SK-N-MC (cell line): ENCODE data around the gene TRIM37.

Experiments
- DNase-seq: peaks from one replicate; pipeline ENCODE4 v3.0.0-alpha.2; 2011; ENCODE audit warnings: low read depth, low spot score
- H3K27ac ChIP-seq: fragments of 200-600 bp; sonication (generic); 2 replicates; pipeline ENCODE4 v1.5.1; 2016; ENCODE audit warnings: mixed run types
- H3K36me3 ChIP-seq: fragments of 200-600 bp; sonication (generic); 2 replicates; pipeline ENCODE4 v1.6.1; 2017; ENCODE audit warnings: antibody characterized with exemption, low read length, mixed read lengths; ENCODE audit not compliant: insufficient read depth
- H3K4me3 ChIP-seq: fragments of 200-600 bp; sonication (generic); 2 replicates; pipeline ENCODE4 v1.5.1; 2016
- H3K9ac ChIP-seq: fragments of 200-600 bp; sonication (generic); 2 replicates; pipeline ENCODE4 v1.8.0; 2017; ENCODE audit warnings: mixed run types, mixed read lengths; ENCODE audit not compliant: insufficient read length
- H3K9me3 ChIP-seq: fragments of 200-600 bp; sonication (generic); 2 replicates; pipeline ENCODE4 v1.6.1; 2017; ENCODE audit warnings: low read depth, mild to moderate bottlenecking, antibody characterized with exemption, low read length, moderate library complexity, mixed read lengths
- EZH2 ChIP-seq: fragments of 200-600 bp; sonication (generic); IDR thresholded peaks from one replicate; pipeline ENCODE4 v1.6.1; 2017; ENCODE audit warnings: antibody characterized with exemption
- FOXP2 ChIP-seq: optimal IDR thresholded peaks from 2 replicates; pipeline ENCODE3; 2011; ENCODE audit warnings: mild to moderate bottlenecking, moderate library complexity; ENCODE audit not compliant: insufficient read depth; ENCODE audit errors: extremely low read length, control extremely low read depth
- POLR2AphosphoS5 ChIP-seq: IDR thresholded peaks from 2 replicates; pipeline ENCODE4 v1.6.1; 2012; ENCODE audit warnings: mild to moderate bottlenecking, low read depth, low read length, borderline replicate concordance

TRIM37 gene

GRCh38 chr17:59124665-59125064 lies 18.0 kb upstream of the TRIM37 start:
- no peak overlapping the region for H3K27ac ChIP-seq
- DNase-seq: no peak
- no peak overlapping the region for H3K9ac ChIP-seq
- H3K4me3 ChIP-seq: no peak overlapping the region
- no peaks in the 10 kb centered on the region for H3K9me3 ChIP-seq
- TF ChIP-seq FOXP2 (no peak), POLR2AphosphoS5 (no peak), EZH2 (no peak)
- H3K36me3 ChIP-seq: peaks cover 54% of the 10 kb centered on the region

DNA sequence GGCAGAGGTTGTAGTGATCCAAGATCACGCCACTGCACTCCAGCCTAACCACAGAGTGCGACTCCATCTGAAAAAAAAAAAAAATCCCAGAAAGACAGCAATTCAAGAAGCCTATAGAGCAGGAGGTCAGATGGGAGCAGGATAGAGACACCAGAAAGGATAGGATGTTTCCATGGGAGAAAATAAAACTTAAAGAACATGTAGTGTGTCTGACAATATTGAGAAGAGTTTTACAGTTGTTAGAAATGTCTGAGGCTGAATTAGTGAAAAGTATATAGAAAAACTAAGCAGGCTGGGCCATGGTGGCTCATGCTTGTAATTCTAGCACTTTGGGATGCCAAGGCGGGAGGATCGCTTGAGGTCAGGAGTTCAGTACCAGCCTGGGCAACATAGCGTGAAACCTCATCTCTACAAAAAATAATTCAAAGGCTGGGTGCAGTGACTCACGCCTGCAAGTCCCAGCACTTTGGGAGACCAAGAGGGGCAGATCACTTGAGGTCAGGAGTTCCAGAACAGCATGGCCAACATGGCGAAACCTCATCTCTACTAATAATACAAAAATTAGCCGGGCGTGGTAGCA lies 15.3 kb upstream of the TRIM37 start:
- TF ChIP-seq FOXP2 (no peak), POLR2AphosphoS5 (no peak), EZH2 (no peak)
- H3K9me3 ChIP-seq: no peaks in the 10 kb centered on the region
- peaks cover 58% of the 10 kb centered on the region for H3K36me3 ChIP-seq
- no peak overlapping the region for H3K9ac ChIP-seq
- DNase-seq: no peak
- no peak overlapping the region for H3K4me3 ChIP-seq
- H3K27ac ChIP-seq: no peak overlapping the region

- TF ChIP-seq EZH2 (no peak), FOXP2 (no peak), POLR2AphosphoS5 (no peak)
- Histone ChIP-seq H3K9ac (no peak overlapping the region), H3K36me3 (peaks cover 63% of the 10 kb centered on the region), H3K4me3 (no peak overlapping the region), H3K9me3 (no peaks in the 10 kb centered on the region), H3K27ac (no peak overlapping the region)
- no peak for DNase-seq
Measured at GRCh38 chr17:59115474-59115873, 8.8 kb upstream of the TRIM37 start.

DNA sequence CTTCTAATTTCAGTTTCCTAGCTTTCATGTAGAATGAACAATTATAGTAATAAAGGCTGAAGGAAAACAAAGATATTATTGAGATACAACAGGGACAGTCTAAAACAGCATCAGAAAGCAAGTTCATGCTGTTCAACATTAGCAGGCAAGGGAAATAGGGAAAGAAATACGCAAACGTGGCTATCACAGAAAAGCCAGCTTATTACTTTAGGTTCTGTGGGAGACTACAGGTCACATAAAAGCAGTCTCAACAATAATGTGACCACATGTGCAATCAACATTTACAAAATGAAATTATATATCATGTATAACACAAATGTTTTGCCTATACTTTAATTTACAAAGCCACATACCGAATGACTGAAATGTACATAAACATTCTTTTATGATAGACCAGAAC lies 4.9 kb upstream of the TRIM37 start:
- DNase-seq: no peak
- Histone ChIP-seq H3K27ac (no peak overlapping the region), H3K9me3 (no peaks in the 10 kb centered on the region), H3K4me3 (no peak overlapping the region), H3K9ac (no peak overlapping the region), H3K36me3 (peaks cover 34% of the 10 kb centered on the region)
- no peak for TF ChIP-seq EZH2
- TF ChIP-seq POLR2AphosphoS5: no peak
- no peak for TF ChIP-seq FOXP2

DNA sequence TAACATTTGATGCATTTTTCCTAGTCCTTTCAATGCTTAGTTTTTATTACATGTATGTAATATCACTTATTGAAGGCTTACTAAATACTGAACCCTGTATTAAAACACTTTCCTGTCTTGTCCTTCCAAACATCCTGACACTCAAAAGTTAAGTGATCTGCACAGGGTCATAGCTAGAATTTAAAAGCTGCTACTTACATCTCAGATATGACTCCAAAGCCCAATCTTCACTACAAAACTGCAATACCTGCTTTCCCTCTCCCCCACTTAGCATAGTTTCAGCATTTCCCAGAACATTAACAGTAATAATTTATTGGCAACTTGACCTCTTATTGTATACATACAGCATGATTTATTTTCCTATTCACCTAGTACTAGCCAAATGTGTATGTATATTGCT lies 4.3 kb upstream of the TRIM37 start:
- Histone ChIP-seq H3K36me3 (peaks cover 34% of the 10 kb centered on the region), H3K4me3 (no peak overlapping the region), H3K9ac (no peak overlapping the region), H3K27ac (no peak overlapping the region), H3K9me3 (no peaks in the 10 kb centered on the region)
- DNase-seq: no peak
- TF ChIP-seq FOXP2 (no peak), EZH2 (no peak), POLR2AphosphoS5 (no peak)

- H3K9ac ChIP-seq: no peak overlapping the region
- H3K27ac ChIP-seq: no peak overlapping the region
Measured at GRCh38 chr17:59108400-59109102, 1.9 kb upstream of the TRIM37 start.

GRCh38 chr17:59107306-59107670 lies 608 bp upstream of the TRIM37 start:
- peak; percentile 8 for DNase-seq
- H3K36me3 ChIP-seq: peaks cover 28% of the 10 kb centered on the region

More at GRCh38 chr17:59108400-59109102, 1.9 kb upstream of the TRIM37 start:
- DNase-seq: no peak
- TF ChIP-seq POLR2AphosphoS5: no peak
- TF ChIP-seq FOXP2: no peak
- no peak for TF ChIP-seq EZH2
- Histone ChIP-seq H3K4me3 (0 out of 2 replicates have a peak overlapping the region, but pooled peaks have one; percentile 31), H3K36me3 (peaks cover 27% of the 10 kb centered on the region), H3K9me3 (no peaks in the 10 kb centered on the region)

GRCh38 chr17:59105852-59106462 lies 723 bp downstream of the TRIM37 start:
- Histone ChIP-seq H3K27ac (peak overlapping the region; percentile 63), H3K4me3 (peak overlapping the region; percentile 82), H3K36me3 (peaks cover 25% of the 10 kb centered on the region), H3K9ac (peak overlapping the region; percentile 94), H3K9me3 (no peaks in the 10 kb centered on the region)
- TF ChIP-seq FOXP2: no peak
- TF ChIP-seq EZH2: no peak
- TF ChIP-seq POLR2AphosphoS5: no peak
- DNase-seq: no peak

More at GRCh38 chr17:59107306-59107670, 608 bp upstream of the TRIM37 start:
- H3K4me3 ChIP-seq: peak overlapping the region; percentile 82
- H3K9ac ChIP-seq: peak overlapping the region; percentile 85
- no peak for TF ChIP-seq POLR2AphosphoS5
- no peak for TF ChIP-seq EZH2
- no peak for TF ChIP-seq FOXP2
- peak overlapping the region; percentile 73 for H3K27ac ChIP-seq
- H3K9me3 ChIP-seq: no peaks in the 10 kb centered on the region
